Measurements from ENCODE around the gene ITPA.

Gene ITPA

DNA sequence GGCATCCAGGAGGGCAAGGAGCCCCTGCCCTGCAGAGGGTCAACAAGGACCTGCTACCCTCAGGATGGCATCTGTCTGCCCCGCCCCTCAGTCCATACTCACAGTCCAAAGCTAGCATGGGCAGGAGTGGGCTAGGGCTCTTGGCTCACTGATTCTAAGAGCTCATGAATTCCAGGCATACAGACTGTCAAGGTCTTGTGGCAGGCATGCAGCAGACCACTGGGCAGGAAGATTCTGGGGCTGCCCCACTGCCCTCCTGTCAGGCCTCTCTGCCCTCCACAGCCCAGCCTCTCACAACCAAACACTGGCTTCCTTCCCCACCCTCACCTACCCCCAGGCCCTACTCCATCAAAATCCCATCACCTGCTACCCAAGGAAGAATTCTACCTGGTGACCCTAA is 35.3 kb downstream of the ITPA start:
- DNase-seq (ENCODE audit: low read depth): no peak

DNA sequence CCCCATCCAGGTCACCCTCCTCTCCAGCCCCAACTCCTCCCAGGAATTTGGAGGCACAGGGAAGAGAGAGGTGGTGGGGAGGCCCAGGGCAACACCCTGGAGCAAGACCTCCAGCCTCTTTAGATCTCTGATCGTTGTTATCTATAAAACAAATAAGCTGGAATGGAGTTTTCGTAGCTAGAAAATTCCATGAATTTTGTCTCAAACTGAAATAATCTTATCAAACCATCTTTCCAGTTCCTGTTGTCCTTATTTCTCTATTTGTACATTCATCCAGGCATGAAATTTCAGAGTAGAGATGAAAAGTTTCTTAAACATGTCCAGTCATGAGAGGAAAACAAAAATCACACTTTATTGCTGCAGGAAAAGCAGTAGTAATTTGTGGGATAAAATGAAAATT is 35.9 kb downstream of the ITPA start:
- no peak for DNase-seq (ENCODE audit: low read depth)

DNA sequence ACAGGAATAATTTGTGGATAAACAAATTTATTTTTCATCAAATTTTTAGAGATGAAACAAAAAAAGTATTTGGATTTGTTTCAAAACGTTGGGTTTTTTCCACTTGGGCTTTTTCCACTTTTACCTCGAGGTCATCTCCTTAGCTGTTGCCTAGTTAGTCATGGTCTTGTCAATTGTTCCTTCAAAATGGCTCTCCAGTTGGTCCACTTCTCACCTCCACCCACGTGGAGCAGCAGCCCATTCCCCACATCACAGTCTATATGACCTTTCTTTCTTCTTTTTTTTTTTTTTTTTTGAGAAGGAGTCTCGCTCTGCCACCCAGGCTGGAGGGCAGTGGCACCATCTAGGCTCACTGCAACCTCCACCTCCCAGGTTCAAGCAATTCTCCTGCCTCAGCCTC is 36.4 kb downstream of the ITPA start:
- DNase-seq (ENCODE audit: low read depth): no peak

DNA sequence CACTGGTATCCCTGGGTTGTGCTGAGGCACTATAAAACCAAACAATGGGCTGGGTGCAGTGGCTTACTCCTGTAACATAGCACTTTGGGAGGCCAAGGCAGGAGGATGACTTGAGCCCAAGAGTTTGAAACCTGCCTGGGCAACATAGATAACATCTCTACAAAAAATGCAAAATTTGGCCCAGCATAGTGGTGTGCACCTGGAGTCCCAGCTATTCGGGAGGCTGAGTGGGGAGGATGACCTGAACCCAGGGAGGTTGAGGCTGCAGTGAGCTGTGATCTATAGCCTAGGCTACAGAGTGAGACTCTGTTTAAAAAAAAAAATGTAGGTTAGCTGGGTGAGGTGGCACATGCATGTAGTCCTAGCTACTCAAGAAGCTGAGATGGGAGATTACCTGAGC is 37.4 kb downstream of the ITPA start:
- no peak for DNase-seq (ENCODE audit: low read depth)

DNA sequence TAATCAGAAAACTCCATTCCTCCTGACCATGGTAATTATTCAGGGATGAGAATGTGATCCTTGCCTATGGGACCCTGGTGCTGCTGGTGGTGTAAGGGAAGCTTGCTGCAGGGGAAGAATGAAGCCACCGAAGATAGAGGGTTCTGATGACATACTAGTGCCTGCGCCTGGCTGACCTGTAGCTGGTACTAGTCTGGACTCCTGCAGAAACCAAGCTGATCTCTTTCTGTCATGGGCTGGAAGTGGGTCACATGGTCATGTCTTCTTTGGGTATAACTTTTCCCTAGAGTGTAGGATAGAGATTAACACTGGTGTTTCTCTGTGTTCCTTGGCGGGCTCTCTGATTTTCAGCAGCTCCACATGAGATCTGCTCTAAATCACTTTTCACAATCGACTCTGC is 38.3 kb downstream of the ITPA start:
- DNase-seq (ENCODE audit: low read depth): no peak

DNA sequence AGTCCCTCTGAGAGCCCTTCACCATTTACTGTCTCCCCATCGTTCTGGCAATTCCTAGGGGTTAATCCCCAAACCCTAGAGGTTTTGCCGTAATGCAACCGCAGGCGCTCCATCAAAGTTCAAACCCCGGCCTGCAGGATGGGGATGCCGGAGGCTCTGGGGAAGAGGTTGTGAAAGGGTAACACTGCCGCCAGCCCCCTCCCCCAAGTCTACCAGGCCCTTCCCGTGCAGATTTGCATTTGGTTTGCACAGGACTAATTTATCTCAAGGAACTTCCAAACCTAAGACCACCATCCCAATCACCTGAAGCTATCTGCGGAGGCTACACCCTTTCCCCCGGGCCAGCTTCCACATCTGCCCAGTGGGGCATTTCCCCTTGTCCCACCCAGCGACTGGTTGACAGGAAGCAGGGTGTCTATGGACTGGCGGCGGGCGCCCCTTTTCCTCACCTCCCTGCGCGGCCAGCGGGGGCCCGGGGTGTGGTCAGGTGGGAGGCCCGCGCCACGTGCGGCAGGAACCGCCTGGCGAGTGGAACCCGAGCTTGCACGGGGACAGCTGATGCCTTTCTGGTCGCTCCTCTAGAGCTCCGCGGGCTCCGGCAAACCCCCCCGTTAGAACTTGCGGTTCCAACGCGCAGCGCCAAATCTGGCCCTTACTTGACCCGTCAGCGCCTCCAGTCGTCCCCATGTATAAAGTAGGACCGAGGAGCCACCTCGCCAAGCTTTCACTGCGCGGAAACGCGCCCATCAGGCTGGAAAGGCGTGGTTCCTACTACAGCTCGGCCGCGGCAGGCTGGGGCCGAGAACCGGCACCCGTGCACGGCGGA is 39.1 kb downstream of the ITPA start:
- DNase-seq (ENCODE audit: low read depth): no peak

DNA sequence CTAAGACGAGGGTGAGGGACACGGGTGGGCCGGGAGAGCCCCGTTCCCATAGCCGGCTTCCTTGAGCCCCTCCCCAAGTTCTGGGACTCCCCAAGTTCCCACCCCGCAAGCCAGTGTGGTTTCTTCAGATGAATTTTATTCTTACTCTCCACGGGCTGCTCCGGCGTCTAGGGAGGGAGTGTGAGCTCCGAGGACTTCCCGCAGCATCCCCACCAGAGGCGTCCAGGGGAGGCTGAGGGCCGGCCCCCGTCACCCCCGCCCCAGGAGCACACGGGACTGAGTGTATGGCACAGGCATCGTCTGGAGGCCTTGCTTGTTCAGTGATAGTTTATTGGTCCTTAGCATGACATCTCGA is 39.7 kb downstream of the ITPA start:
- DNase-seq (ENCODE audit: low read depth): no peak

DNA sequence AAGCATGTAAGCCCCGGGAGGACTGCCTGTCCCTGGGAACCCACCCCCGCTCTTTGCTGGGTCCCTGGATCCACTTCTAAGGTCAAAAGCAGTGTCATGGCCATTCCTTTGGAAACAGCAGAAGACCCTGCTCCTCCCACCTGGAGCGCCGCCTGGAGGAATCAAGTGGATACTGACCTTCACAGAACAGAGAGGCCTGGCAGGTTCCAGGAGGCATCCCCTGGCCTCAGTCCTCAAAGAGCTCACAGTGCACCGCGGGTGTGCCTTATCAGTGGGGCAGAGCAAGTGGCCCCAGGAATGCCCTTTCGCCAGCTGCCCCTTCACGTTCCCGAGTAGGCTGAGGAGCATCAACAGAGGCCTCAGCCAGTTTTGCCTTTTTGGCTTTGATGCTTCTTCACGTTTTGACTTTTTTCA is 40.8 kb downstream of the ITPA start:
- no peak for DNase-seq (ENCODE audit: low read depth)

DNA sequence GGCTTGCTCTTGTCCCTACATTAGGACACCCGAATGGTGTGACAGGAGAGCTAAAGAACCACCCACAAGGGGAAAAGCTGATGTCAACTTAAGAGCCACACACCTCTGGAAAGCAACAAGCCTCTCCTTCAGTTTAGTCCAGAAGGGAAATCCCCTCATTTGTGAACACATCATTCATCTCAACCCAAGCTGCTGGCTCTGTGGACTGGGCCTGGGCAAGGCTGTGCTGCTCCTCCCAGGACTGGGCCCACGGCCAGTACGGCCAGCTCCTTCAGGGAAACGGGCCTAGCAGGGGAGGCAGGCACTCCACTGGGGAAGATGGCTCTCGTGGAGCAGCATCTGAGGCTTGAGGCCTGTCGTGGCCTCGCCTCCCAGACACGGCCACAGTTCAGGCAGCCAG is 42.5 kb downstream of the ITPA start:
- no peak for DNase-seq (ENCODE audit: low read depth)

GRCh38 chr20:3255728-3256127 is 46.4 kb downstream of the ITPA start:
- no peak for DNase-seq (ENCODE audit: low read depth)

DNA sequence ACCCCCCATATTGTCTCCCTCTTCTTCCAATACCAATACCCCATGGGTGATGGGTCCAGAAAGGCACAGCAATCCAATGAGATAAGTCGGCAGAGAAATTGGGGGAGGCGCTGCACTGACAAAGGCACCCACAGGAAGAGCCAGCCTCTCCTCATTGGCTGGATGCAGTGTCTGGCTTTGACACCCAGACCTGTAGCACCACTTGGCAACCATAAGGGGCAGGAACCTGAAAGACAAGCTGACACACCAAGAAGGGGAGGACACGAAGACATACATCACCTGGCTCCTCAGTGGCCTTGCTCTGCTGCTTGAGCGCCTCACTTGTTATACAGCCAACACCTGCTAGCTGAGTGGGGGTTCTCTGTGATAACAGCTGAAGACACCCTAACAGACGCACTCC is 49.1 kb downstream of the ITPA start:
- DNase-seq (ENCODE audit: low read depth): no peak

GRCh38 chr20:3262566-3262965 is 53.3 kb downstream of the ITPA start:
- DNase-seq (ENCODE audit: low read depth): no peak

DNA sequence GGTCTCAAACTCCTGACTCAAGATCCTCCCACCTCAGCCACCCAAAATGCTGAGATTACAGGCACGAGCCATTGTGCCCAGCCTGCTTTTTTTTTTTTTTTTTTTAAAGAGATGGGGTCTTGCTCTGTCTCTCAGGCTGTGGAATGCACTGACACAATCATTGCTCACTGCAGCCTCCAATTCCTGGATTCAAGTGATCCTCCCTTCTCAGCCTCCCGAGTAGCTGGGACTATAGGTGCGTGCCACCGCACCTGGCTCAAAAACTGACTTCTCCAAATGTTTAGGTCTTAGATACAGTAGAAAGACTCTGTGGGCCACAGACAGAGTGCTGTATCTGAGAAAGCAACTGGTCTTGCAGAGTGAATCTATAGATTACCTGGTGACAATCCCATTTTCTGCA is 60.8 kb downstream of the ITPA start:
- DNase-seq (ENCODE audit: low read depth): no peak

DNA sequence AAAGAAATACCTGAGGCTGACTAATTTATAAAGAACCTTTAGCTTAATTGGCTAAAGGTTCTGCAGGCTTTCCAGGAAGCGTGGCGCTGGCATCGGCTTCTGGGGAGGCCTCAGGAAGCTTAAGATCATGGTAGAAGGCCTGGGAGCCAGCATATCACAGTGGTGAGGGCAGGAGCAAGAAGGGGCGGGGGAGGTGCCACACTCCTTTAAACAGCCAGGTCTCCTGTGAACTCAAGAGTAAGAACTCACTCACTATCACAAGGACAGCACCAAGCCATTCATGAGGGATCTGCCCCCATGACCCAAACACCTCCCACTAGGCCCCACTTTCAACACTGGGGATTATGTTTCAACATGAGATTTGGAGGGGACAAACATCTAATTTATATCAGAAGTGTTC is 64.1 kb downstream of the ITPA start:
- no peak for DNase-seq (ENCODE audit: low read depth)
